ENCODE data around the gene OR4K2.
"Not testable (repeated sequence)": the region's sequence is repeated elsewhere in the genome, so short reads cannot be mapped to it uniquely, and the experiment has no call there.

Gene OR4K2

GRCh38 chr14:19874842-19875241 is at the start of gene OR4K2:
Gene OR4K2, plus strand, starts transcription at chr14:19875142. Its CDS starts 1,126 bp downstream, at chr14:19876268.
- in situ Hi-C loops (cut with MboI; ENCODE audit: low sequenced_read_pairs): no loop called here

GRCh38 chr14:19827626-19828244 is 47.2 kb upstream of the OR4K2 start:
- in situ Hi-C loops (cut with MboI; ENCODE audit: low sequenced_read_pairs): not testable (repeated sequence)

DNA sequence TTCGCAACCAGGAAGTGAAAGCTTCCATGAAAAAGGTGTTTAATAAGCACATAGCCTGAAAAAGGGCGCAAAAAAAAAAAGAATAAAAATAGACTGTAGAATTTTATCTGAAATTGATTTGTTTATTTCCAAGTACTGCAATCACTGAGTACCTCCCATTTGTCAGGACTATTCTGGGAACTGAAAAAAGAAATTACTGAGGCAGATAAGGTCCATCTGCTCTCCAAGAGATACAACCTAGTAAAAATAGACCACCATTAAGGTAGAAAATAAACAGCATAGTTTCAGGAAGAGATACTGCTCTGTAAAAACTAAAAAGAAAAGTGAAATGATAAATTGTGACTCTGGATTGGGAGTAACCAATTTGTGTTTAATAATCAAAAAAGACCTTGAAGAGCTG is 46.6 kb upstream of the OR4K2 start:
- in situ Hi-C loops (cut with MboI; ENCODE audit: low sequenced_read_pairs): no loop called here

GRCh38 chr14:19834203-19834848 is 40.6 kb upstream of the OR4K2 start:
- in situ Hi-C loops (cut with MboI; ENCODE audit: low sequenced_read_pairs): not testable (repeated sequence)

GRCh38 chr14:19838433-19838832 is 36.5 kb upstream of the OR4K2 start:
- in situ Hi-C loops (cut with MboI; ENCODE audit: low sequenced_read_pairs): no loop called here

GRCh38 chr14:19851365-19851764 is 23.6 kb upstream of the OR4K2 start:
- in situ Hi-C loops (cut with MboI; ENCODE audit: low sequenced_read_pairs): no loop called here

DNA sequence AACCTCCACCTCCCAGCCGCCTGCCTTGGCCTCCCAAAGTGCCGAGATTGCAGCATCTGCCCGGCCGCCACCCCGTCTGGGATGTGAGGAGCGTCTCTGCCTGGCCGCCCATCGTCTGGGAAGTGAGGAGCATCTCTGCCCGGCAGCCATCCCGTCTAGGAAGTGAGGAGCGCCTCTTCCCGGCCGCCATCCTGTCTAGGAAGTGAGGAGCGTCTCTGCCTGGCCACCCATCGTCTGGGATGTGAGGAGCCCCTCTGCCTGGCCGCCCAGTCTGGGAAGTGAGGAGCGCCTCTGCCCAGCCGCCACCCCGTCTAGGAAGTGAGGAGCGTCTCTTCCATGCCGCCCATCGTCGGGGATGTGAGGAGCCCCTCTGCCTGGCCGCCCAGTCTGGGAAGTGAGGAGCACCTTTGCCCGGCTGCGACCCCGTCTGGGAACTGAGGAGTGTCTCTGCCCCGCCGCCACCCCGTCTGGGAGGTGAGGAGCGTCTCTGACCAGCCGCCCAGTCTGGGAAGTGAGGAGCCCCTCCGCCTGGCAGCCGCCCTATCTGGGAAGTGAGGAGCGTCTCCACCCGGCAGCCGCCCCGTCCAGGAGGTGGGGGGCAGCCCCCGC is 8.8 kb upstream of the OR4K2 start:
- in situ Hi-C loops (cut with MboI; ENCODE audit: low sequenced_read_pairs): not testable (repeated sequence)

DNA sequence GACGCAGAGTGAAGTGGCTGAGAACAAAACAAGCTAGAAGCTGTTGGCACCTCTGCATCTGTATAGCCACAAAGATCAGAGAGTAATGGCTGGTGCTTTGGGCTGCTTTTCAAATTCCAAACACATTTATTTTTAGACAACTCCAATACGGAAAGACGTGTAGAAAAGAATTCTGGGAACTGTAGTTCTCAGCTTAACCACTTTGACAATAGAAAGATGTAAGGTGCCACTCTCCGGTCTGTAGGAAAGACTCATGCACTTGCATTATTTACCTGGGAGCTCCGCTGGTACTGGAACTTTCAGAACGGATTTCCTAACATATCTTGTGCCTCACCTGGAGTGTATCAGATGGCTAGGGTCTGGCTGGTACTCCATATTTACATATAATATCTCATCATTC is 1.8 kb upstream of the OR4K2 start:
- in situ Hi-C loops (cut with MboI; ENCODE audit: low sequenced_read_pairs): no loop called here

DNA sequence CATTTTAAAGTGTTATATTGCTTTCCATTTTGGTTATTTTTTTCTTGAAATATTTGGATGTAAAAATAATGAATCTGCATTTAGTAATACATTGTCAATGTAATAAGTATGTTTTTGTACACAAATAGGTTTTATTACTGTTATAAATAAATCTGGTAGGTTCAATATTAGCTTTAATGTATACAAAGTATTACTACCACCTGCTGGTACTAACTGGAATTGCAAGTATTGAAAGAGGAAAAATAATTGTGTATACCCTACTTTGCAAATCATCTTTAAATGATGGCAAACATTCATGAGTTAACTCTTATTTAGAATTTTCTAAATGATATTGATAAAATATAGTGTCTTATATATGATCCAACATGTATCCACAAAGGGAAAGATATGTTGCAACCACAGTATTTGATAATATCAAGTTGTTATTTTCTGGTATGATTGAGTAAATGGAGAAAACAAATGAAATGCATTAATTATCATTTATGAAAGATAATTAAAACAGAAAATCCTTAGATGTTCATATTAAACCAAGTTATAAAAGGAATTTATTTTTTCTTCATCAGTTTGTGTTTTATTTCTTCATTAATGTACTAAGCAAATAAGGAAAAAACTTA is 3.2 kb downstream of the OR4K2 start:
- in situ Hi-C loops (cut with MboI; ENCODE audit: low sequenced_read_pairs): no loop called here

GRCh38 chr14:19895282-19895681 is 20.3 kb downstream of the OR4K2 start:
- in situ Hi-C loops (cut with MboI; ENCODE audit: low sequenced_read_pairs): no loop called here

DNA sequence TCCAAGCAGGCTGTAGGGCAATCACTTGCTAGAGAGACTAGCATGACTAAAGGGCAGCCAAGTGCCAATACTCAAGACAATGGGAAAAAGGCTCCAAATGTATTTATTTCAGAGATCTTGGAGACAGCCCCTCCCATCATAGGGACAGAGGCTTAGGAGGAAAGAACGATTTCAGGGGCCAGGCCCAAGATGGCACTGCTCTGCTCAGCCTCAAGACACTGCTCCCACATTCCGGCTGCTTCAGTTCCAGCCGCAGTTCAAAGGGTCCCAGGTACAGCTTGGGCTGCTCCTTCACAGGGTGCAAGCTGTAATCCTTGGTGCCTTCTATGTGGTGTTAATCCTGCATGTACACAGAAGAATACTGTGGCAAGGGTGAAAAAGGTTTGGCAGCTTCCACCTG is 26.1 kb downstream of the OR4K2 start:
- in situ Hi-C loops (cut with MboI; ENCODE audit: low sequenced_read_pairs): no loop called here

DNA sequence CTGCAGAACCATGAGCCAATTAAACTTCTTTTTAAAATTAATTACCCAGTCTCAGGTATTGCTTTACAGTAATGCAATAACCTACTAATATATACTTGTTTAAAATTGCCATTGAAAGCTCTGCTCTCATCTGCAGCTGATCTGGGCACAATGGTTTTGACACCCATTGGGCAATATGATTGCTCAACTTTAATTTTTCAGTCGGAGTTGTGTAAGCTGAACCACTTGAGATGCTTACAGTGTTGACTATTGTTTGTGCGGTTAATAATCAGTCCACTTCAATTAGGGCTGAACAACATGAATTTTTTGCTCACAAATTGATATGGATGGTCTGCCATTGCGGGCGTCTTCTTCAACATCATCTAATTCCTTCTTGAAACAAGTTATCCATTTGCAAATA is 27.5 kb downstream of the OR4K2 start:
- in situ Hi-C loops (cut with MboI; ENCODE audit: low sequenced_read_pairs): no loop called here

GRCh38 chr14:19906665-19907064 is 31.7 kb downstream of the OR4K2 start:
- in situ Hi-C loops (cut with MboI; ENCODE audit: low sequenced_read_pairs): no loop called here

DNA sequence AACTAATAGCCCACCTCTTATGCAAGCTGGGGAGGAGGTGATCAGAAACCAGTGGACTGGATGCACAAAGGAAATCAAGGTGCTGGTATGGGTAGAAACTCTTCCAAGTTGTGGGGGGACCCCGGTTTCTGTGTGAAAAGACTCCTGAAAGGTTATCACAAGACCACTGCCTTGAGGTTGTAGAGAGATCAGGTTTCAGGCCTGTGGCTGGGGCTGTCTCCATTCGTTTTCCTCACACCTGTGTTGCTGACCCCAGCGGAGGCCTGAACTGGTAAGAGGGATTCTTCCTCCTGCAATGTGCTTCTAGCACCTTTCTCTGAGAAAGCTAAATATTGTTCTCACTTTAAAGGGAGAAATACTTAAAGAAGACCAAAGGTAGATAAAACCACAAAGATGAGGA is 36.2 kb downstream of the OR4K2 start:
- in situ Hi-C loops (cut with MboI; ENCODE audit: low sequenced_read_pairs): no loop called here

GRCh38 chr14:19917243-19917642 is 42.3 kb downstream of the OR4K2 start:
- in situ Hi-C loops (cut with MboI; ENCODE audit: low sequenced_read_pairs): no loop called here

GRCh38 chr14:19917955-19918518 is 43.1 kb downstream of the OR4K2 start:
- in situ Hi-C loops (cut with MboI; ENCODE audit: low sequenced_read_pairs): no loop called here

GRCh38 chr14:19918553-19919264 is 43.8 kb downstream of the OR4K2 start:
- in situ Hi-C loops (cut with MboI; ENCODE audit: low sequenced_read_pairs): no loop called here

DNA sequence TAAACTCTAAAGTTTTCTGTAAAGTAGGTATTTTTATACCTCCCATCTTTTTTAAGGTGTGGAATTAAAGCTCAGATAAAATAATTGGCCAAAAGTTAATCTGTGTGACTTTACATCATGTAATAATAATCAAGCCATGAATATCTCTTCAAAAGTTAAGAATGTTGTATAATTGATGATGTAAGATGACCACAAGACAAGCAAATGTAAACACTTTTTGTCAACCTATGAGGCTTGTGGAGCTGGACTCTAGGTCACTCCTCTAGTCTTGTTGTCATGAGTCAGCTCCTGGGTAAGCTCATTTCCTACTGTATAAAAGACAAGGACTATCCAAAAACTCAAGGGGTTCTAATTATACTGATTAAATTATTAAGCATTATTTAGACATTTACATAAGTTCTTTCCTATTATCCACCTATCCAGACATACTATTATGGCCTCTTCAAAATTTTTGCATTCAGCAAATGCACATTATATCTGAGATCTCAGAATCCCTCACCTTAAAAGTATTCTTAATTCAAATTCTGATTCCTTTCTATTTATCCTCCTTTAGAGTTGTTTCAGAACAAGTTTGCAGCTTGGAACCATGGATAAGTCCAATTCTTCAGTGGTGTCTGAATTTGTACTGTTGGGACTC is 45.2 kb downstream of the OR4K2 start, which contains the start of gene OR4K5:
TSS of gene OR4K5 (plus strand) at position 587 of the 637 bp plus-strand sequence. CDS start at position 587, 0 bp downstream.
- in situ Hi-C loops (cut with MboI; ENCODE audit: low sequenced_read_pairs): no loop called here

DNA sequence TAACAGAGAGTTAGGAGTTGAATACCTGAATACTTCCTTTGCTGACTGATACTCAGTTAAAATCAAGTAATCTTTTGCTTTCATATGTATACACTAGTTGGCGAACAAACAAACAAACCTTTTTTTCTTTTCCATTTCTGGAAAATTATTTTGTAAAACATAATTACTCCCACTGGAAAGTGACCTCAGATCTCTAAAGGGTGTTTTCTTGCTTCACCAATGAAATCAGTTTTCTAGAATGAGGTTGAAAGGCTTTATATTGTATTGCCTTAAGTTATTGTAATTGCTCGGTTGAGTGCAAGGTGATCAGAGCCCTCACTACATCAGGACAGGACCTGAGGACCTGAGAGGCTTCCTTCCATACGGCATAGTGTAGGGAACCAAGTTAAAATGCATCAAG is 55.7 kb downstream of the OR4K2 start, which contains the start of gene OR4K1:
TSS of gene OR4K1 (plus strand) at position 301 of the 400 bp plus-strand sequence. CDS start 4,750 bp downstream, outside the sequence.
- in situ Hi-C loops (cut with MboI; ENCODE audit: low sequenced_read_pairs): no loop called here
